ENCODE measurements around the gene MAP3K4. TPM values are rescaled to one million over a fixed set of nuclear protein-coding genes. Genes with fewer than 3 reads are reported as not detected.

MAP3K4 gene
- total RNA-seq, 3 donors from 2014 or later = 32.8 to 58.3 (median 34.7) TPM

GRCh38 chr6:161050134-161050765 is 58.7 kb downstream of the MAP3K4 start:
- no peak for DNase-seq
- Histone ChIP-seq H3K36me3 (ENCODE audit: low read depth) (no peaks in the 10 kb centered on the region), H3K4me3 (no peak overlapping the region), H3K9me3 (no peaks in the 10 kb centered on the region), H3K4me1 (ENCODE audit: low read depth) (no peaks in the 10 kb centered on the region)
- intact Hi-C loops (cut with DNase I, micrococcal nuclease) = no loop called here
- no peak for ATAC-seq
- TF ChIP-seq CTCF (IDR thresholded peaks at IDR 0.05) = no peak

- no peaks in the 10 kb centered on the region for H3K4me1 ChIP-seq (ENCODE audit: low read depth)
- ATAC-seq (no peak), DNase-seq (no peak)
- H3K9me3 ChIP-seq = no peaks in the 10 kb centered on the region
- no peak overlapping the region for H3K4me3 ChIP-seq
- no peak for TF ChIP-seq CTCF (IDR thresholded peaks at IDR 0.05)
- H3K36me3 ChIP-seq (ENCODE audit: low read depth) = no peaks in the 10 kb centered on the region
- intact Hi-C loops (cut with DNase I, micrococcal nuclease) = no loop called here
Observed at GRCh38 chr6:161053103-161053502, 61.5 kb downstream of the MAP3K4 start.

GRCh38 chr6:161054876-161055275 is 63.3 kb downstream of the MAP3K4 start:
- no peak for TF ChIP-seq CTCF (IDR thresholded peaks at IDR 0.05)
- DNase-seq (no peak), ATAC-seq (no peak)
- intact Hi-C loops (cut with DNase I, micrococcal nuclease) = no loop called here
- Histone ChIP-seq H3K36me3 (ENCODE audit: low read depth) (no peaks in the 10 kb centered on the region), H3K4me1 (ENCODE audit: low read depth) (no peaks in the 10 kb centered on the region), H3K4me3 (no peak overlapping the region), H3K9me3 (no peaks in the 10 kb centered on the region)

- DNase-seq (no peak), ATAC-seq (no peak)
- no peaks in the 10 kb centered on the region for H3K4me1 ChIP-seq (ENCODE audit: low read depth)
- H3K36me3 ChIP-seq (ENCODE audit: low read depth) = no peaks in the 10 kb centered on the region
- intact Hi-C loops (cut with DNase I, micrococcal nuclease) = no loop called here
- H3K9me3 ChIP-seq = no peaks in the 10 kb centered on the region
- H3K4me3 ChIP-seq = no peak overlapping the region
- TF ChIP-seq CTCF (IDR thresholded peaks at IDR 0.05) = no peak
Observed at GRCh38 chr6:161056451-161056850, 64.9 kb downstream of the MAP3K4 start.

- H3K36me3 ChIP-seq (ENCODE audit: low read depth) = no peaks in the 10 kb centered on the region
- H3K9me3 ChIP-seq = no peaks in the 10 kb centered on the region
- H3K4me1 ChIP-seq (ENCODE audit: low read depth) = no peaks in the 10 kb centered on the region
- no peak for ATAC-seq
- H3K4me3 ChIP-seq = no peak overlapping the region
- no peak for DNase-seq
- no peak for TF ChIP-seq CTCF (IDR thresholded peaks at IDR 0.05)
- intact Hi-C loops (cut with DNase I, micrococcal nuclease) = no loop called here
Observed at GRCh38 chr6:161057103-161058091, 65.8 kb downstream of the MAP3K4 start.
